PC-3 (cell line): ENCODE data around the gene C16orf46. TPM values are rescaled to one million over a fixed set of nuclear protein-coding genes. Genes with fewer than 3 reads are reported as not detected.

Experiments used
- ATAC-seq: fragments of 200-7000 bp; cut with Tn5 transposase; 2 replicates; pipeline ENCODE4 v1.9.1; 2020; ENCODE audit warnings: mild to moderate bottlenecking, moderate library complexity
- BruUV-seq: library from RNA; stranded (reverse); fragments of 400-500 nt; replicated peaks from 2 replicates; lab custom pipeline; 2021; lab: Mats Ljungman, UMichigan
- CTCF ChIA-PET: fragments of 300-600 bp; sonication (Branson Sonifier 250); formaldehyde crosslinking; loops from one replicate; lab custom pipeline; 2022; ENCODE audit warnings: antibody characterized with exemption; lab: Charles Lee
- POLR2A ChIA-PET: fragments of 300-600 bp; sonication (Branson Sonifier 250); formaldehyde crosslinking; loops from one replicate; lab custom pipeline; 2022; ENCODE audit warnings: antibody characterized with exemption; ENCODE audit not compliant: unreplicated experiment; lab: Charles Lee
- DNase-seq: peaks from one replicate; pipeline ENCODE4 v3.0.0-alpha.2; 2015
- H2AFZ ChIP-seq: fragments of 300-600 bp; sonication (generic); 2 replicates; pipeline ENCODE4 v1.6.0; 2016; ENCODE audit warnings: antibody characterized with exemption, low read length
- H3F3A ChIP-seq: fragments of 300-600 bp; sonication (generic); one replicate; pipeline ENCODE4 v1.6.0; 2017; ENCODE audit warnings: antibody characterized with exemption, low read length, control low read depth, mild to moderate bottlenecking; ENCODE audit not compliant: unreplicated experiment
- H3K27ac ChIP-seq: fragments of 300-600 bp; sonication (generic); 2 replicates; pipeline ENCODE4 v1.5.1; 2016; ENCODE audit warnings: mild to moderate bottlenecking, low read length
- H3K27me3 ChIP-seq: fragments of 300-600 bp; sonication (generic); 2 replicates; pipeline ENCODE4 v1.6.1; 2016; ENCODE audit warnings: low read length, mixed read lengths
- H3K36me3 ChIP-seq: fragments of 300-600 bp; sonication (generic); 2 replicates; pipeline ENCODE4 v1.6.1; 2016; ENCODE audit warnings: low read depth, mixed run types, low read length, mixed read lengths
- H3K4me1 ChIP-seq: fragments of 300-600 bp; sonication (generic); 2 replicates; pipeline ENCODE4 v1.5.1; 2016; ENCODE audit warnings: low read length; ENCODE audit not compliant: insufficient read depth
- H3K4me2 ChIP-seq: fragments of 300-600 bp; sonication (generic); 2 replicates; pipeline ENCODE4 v1.6.0; 2016; ENCODE audit warnings: low read length
- H3K4me3 ChIP-seq: fragments of 300-600 bp; sonication (generic); 2 replicates; pipeline ENCODE4 v1.5.1; 2016; ENCODE audit warnings: mild to moderate bottlenecking, low read length, mixed read lengths
- H3K79me2 ChIP-seq: fragments of 300-600 bp; sonication (generic); 2 replicates; pipeline ENCODE4 v1.6.1; 2017; ENCODE audit warnings: low read length, mixed read lengths
- H3K9ac ChIP-seq: fragments of 300-600 bp; sonication (generic); 2 replicates; pipeline ENCODE4 v1.6.0; 2016; ENCODE audit warnings: mild to moderate bottlenecking, low read length
- H3K9me2 ChIP-seq: fragments of 300-600 bp; sonication (generic); replicated peaks from 2 replicates; pipeline ENCODE4 v1.6.1; 2016; ENCODE audit warnings: mixed run types, low read length, mixed read lengths
- H3K9me3 ChIP-seq: fragments of 300-600 bp; sonication (generic); 2 replicates; pipeline ENCODE4 v1.6.1; 2016; ENCODE audit warnings: low read length, mixed read lengths
- H4K20me1 ChIP-seq: fragments of 300-600 bp; sonication (generic); 2 replicates; pipeline ENCODE4 v1.6.1; 2016; ENCODE audit warnings: low read length, mixed read lengths
- CTCF ChIP-seq: fragments of 300-600 bp; sonication (generic); conservative IDR thresholded peaks from 2 replicates; pipeline ENCODE4 v1.5.1; 2017; ENCODE audit warnings: antibody characterized with exemption, low read depth, mild to moderate bottlenecking, low read length
- EZH2 ChIP-seq: fragments of 300-600 bp; sonication (generic); IDR thresholded peaks from one replicate; pipeline ENCODE4 v1.6.1; 2017; ENCODE audit warnings: antibody characterized with exemption, mild to moderate bottlenecking, low read length; ENCODE audit not compliant: unreplicated experiment
- EZH2phosphoT487 ChIP-seq: fragments of 300-600 bp; sonication (generic); IDR thresholded peaks from 2 replicates; pipeline ENCODE4 v1.6.1; 2018; ENCODE audit warnings: mild to moderate bottlenecking, antibody characterized with exemption, low read length, borderline replicate concordance
- intact Hi-C: fragments of 100-400 bp; cut with micrococcal nuclease; formaldehyde crosslinking; loops from 2 replicates; pipeline ENCODE4 v1.9.0; 2023
- total RNA-seq: library from RNA; depleted of rRNA; stranded (reverse); fragments of >200 nt; gene quantifications from 2 replicates; pipeline ENCODE4 v1.2.3, GENCODE V29; 2014

C16orf46 gene
- total RNA-seq, 1 experiment from 2014 or later: 0.73 TPM

DNA sequence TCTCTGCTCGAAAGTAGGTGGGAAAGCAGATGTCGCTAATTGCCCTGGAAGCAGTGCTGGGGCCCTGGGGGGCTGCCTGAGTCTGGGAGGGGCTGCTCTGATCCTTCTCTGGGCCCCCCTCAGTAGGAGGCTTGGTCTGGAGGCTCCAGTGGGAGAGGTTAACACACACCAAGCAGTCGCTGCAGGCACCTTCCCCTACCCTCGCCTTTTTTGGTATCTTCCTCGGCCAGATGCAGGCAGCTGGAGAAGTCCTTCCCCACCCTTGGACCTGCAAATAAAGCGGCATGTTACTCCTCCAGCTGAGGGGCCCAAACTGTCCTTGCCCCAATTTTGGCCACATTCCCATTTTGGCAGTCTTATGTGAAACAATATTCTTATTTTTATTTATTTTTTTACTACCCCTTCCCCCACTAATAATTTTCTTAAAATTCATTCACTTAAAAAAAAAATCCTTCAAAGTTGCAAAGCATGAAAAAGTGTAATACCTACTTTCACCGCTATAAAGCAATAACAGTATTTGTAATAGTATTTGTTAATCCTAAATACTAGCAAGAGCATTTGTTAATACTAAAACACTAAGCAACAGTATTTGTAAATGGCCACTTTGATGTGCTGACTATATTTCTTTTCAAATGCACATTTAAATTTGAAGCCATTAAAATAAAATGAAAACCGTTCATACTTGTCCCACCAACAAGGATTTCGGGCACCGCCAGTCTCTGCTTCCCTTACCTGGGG, 15.0 kb downstream of the C16orf46 start:
- H3K9ac ChIP-seq: no peak overlapping the region
- H3K79me2 ChIP-seq: no peaks in the 10 kb centered on the region
- no peaks in the 10 kb centered on the region for H3K9me3 ChIP-seq
- POLR2A ChIA-PET: no interaction called here
- no peak overlapping the region for H3K4me2 ChIP-seq
- intact Hi-C loops: no loop called here
- no peaks in the 10 kb centered on the region for H3K27me3 ChIP-seq
- DNase-seq (no peak), ATAC-seq (no peak)
- H3K9me2 ChIP-seq: no peaks in the 10 kb centered on the region
- no peak overlapping the region for H3K27ac ChIP-seq
- no TSS peak for BruUV-seq
- H3K36me3 ChIP-seq: no peaks in the 10 kb centered on the region
- no peaks in the 10 kb centered on the region for H4K20me1 ChIP-seq
- TF ChIP-seq CTCF (no peak), EZH2 (no peak)
- H3F3A ChIP-seq: no peaks in the 10 kb centered on the region
- no peak overlapping the region for H3K4me3 ChIP-seq
- no peak overlapping the region for H2AFZ ChIP-seq
- H3K4me1 ChIP-seq: peaks cover 11% of the 10 kb centered on the region
- CTCF ChIA-PET: no interaction called here

- Histone ChIP-seq H3K4me3 (no peak overlapping the region), H3K4me2 (no peak overlapping the region), H3K27me3 (no peaks in the 10 kb centered on the region), H3K27ac (no peak overlapping the region), H3K4me1 (peaks cover 9% of the 10 kb centered on the region), H3K79me2 (no peaks in the 10 kb centered on the region), H3K9ac (no peak overlapping the region), H3F3A (no peaks in the 10 kb centered on the region), H3K36me3 (no peaks in the 10 kb centered on the region), H2AFZ (no peak overlapping the region), H3K9me2 (no peaks in the 10 kb centered on the region), H3K9me3 (no peaks in the 10 kb centered on the region), H4K20me1 (no peaks in the 10 kb centered on the region)
- DNase-seq: no peak
- ATAC-seq: no peak
- CTCF ChIA-PET: no interaction called here
- POLR2A ChIA-PET: no interaction called here
- BruUV-seq: no TSS peak
- intact Hi-C loops: no loop called here
- no peak for TF ChIP-seq EZH2
- no peak for TF ChIP-seq CTCF
- TF ChIP-seq EZH2phosphoT487: no peak
These were observed 15.8 kb downstream of the C16orf46 start for GRCh38 chr16:81061307-81061640.

GRCh38 chr16:81060576-81061306, 16.3 kb downstream of the C16orf46 start:
- DNase-seq: no peak
- Histone ChIP-seq H3F3A (no peaks in the 10 kb centered on the region), H3K4me1 (peaks cover 3% of the 10 kb centered on the region; the same call in 1 of the 2 replicates), H2AFZ (no peak overlapping the region), H3K4me2 (no peak overlapping the region), H3K9ac (no peak overlapping the region), H3K27ac (no peak overlapping the region), H3K9me3 (no peaks in the 10 kb centered on the region), H3K27me3 (no peaks in the 10 kb centered on the region), H3K4me3 (no peak overlapping the region), H3K79me2 (no peaks in the 10 kb centered on the region), H3K9me2 (no peaks in the 10 kb centered on the region), H4K20me1 (no peaks in the 10 kb centered on the region), H3K36me3 (no peaks in the 10 kb centered on the region)
- BruUV-seq: no TSS peak
- ChIA-PET CTCF (no interaction called here), POLR2A (no interaction called here)
- intact Hi-C loops: no loop called here
- no peak for ATAC-seq
- no peak for TF ChIP-seq CTCF
- TF ChIP-seq EZH2phosphoT487: no peak
- TF ChIP-seq EZH2: no peak
